ENCODE data around the gene MICAL3.

MICAL3 gene

DNA sequence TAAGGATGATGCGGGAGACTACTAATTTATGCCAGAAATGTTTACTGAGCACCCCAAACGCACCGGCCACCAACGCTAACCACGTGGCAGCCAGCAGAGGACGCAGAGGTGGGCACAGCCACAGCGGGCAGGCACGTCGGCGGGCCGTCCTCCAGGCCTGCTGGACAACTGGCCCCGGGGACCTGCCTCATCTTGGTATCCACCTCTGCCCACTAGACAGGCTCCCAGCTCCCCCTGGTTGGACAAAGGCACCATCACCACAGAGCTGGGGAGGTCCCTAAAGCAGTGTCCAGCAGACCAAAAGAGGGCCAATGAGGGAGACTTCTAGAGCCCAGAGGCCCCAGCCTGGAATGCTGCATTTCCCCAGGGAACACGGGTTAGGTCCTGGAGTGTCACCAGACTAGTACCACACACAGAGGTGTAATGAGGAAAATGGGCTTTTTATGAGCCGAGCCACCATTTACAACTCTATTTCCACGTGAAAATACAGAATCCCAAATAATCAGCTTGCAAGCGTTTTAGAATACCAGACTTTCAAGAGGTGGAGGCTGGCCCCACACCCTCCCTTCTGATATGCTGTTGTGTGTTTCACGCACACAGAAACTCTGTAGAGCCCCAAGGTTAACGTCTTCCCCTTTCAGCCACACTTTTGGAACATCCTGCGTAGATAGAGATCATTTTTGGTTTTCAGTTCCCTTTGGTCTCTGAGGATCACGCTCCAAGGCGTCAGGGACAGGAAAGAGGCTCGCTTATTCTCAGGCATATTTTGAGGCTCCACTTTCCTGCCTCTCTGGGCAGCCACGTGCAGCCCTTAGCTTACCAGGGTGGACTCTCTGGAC, 226.4 kb downstream of the MICAL3 start:
- Histone ChIP-seq H4K20me1 (ENCODE audit: insufficient read depth, low read length) (no peaks in the 10 kb centered on the region), H3K27ac (ENCODE audit: low read length) (peak overlapping the region; percentile 98), H3K27me3 (ENCODE audit: low read depth, low read length) (no peaks in the 10 kb centered on the region), H3K4me1 (ENCODE audit: low read length) (peaks cover 96% of the 10 kb centered on the region), H3K4me3 (ENCODE audit: low read length) (peak overlapping the region; percentile 45), H3K9me3 (ENCODE audit: insufficient read depth, low read length) (no peaks in the 10 kb centered on the region), H3K9ac (ENCODE audit: low read length) (peak overlapping the region; percentile 76), H3K36me3 (replicated peaks; ENCODE audit: low read depth, low read length) (peaks cover 31% of the 10 kb centered on the region), H3K79me2 (ENCODE audit: low read length) (peaks cover 25% of the 10 kb centered on the region), H3K4me2 (ENCODE audit: low read length) (peak overlapping the region; percentile 80), H2AFZ (ENCODE audit: low read depth, low read length) (no peak overlapping the region)
- TF ChIP-seq, protein P1, sequence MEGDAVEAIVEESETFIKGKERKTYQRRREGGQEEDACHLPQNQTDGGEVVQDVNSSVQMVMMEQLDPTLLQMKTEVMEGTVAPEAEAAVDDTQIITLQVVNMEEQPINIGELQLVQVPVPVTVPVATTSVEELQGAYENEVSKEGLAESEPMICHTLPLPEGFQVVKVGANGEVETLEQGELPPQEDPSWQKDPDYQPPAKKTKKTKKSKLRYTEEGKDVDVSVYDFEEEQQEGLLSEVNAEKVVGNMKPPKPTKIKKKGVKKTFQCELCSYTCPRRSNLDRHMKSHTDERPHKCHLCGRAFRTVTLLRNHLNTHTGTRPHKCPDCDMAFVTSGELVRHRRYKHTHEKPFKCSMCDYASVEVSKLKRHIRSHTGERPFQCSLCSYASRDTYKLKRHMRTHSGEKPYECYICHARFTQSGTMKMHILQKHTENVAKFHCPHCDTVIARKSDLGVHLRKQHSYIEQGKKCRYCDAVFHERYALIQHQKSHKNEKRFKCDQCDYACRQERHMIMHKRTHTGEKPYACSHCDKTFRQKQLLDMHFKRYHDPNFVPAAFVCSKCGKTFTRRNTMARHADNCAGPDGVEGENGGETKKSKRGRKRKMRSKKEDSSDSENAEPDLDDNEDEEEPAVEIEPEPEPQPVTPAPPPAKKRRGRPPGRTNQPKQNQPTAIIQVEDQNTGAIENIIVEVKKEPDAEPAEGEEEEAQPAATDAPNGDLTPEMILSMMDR (IDR thresholded peaks at IDR 0.05; ENCODE audit: low read depth, low read length) = no peak
- no peak for TF ChIP-seq EZH2phosphoT487 (IDR thresholded peaks at IDR 0.05; ENCODE audit: low read depth)

DNA sequence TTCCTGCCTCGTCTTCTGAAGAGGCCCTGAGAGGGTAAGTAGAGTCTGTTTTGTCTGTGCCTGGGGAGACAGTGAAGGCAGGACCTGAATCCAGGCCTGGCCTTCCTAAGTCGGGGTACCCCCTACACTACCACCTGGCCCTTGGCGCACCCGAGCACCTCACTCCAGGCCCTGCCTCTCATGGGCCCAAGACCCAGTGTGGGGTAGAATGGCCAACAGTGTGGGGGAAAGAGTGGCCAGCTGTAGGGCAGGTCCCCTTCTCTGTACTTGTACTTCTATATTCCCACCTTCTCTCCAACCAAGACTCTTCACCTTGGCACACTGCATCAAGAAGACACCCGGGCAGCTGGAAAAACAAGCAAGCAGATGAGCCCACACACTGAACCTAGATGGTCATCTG, 227.7 kb downstream of the MICAL3 start:
- peak overlapping the region; percentile 29 for H3K4me3 ChIP-seq (ENCODE audit: low read length)

DNA sequence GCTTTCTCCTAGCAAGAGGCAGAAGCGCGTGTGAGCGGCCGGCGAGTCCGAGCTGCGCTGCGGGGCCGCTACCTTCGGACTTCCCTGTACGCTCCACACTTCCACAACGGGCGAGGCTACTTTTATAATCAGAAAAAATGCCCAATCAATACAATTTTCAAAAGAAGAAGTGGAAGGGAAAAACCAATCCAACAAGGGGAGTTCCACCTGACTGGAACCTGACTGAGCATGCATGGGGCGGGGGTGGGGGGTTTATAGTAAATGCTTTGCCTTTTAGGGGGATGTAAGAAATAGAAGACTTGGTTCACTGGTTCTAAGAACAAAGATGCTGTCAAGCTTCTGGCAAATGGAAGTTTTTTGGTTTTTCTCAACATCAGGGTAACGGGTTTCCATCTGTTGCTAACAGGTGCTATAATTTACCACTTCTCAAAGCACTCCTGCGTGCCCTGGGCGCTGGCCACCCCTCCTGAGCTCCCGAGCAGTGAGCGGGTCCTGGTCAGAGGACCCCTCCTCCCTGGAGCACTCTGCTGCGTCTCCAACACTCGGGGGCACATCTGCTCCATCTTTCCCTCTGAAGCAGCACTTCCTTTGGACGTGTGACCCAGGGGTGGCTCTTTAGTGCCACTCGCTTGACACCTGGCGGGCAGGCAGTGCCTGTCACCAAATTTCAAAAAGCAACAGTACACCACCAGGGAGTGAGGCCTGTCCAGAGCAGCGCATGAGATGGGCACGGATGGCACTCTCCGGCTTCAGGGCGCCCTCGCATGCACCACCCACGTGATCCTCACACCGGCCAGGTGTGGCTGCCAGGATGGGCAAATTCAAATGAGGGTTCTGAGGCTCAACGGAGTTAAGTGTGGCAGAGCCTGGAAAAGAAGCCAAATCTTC, 228.5 kb downstream of the MICAL3 start:
- Histone ChIP-seq H3K79me2 (ENCODE audit: low read length) (peaks cover 25% of the 10 kb centered on the region), H3K27me3 (ENCODE audit: low read depth, low read length) (no peaks in the 10 kb centered on the region), H3K4me2 (ENCODE audit: low read length) (peak overlapping the region; percentile 80), H3K9me3 (ENCODE audit: insufficient read depth, low read length) (no peaks in the 10 kb centered on the region), H3K4me3 (ENCODE audit: low read length) (peak overlapping the region; percentile 29), H4K20me1 (ENCODE audit: insufficient read depth, low read length) (no peaks in the 10 kb centered on the region), H3K27ac (ENCODE audit: low read length) (peak overlapping the region; percentile 98), H3K9ac (ENCODE audit: low read length) (peak overlapping the region; percentile 76), H3K4me1 (ENCODE audit: low read length) (peaks cover 85% of the 10 kb centered on the region), H2AFZ (ENCODE audit: low read depth, low read length) (no peak overlapping the region), H3K36me3 (replicated peaks; ENCODE audit: low read depth, low read length) (peaks cover 37% of the 10 kb centered on the region)
- TF ChIP-seq EZH2phosphoT487 (IDR thresholded peaks at IDR 0.05; ENCODE audit: low read depth) = no peak
- TF ChIP-seq, protein P1 (IDR thresholded peaks at IDR 0.05; ENCODE audit: low read depth, low read length) = peak; percentile 49

More for the DNA sequence above, 227.7 kb downstream of the MICAL3 start:
- no peaks in the 10 kb centered on the region for H4K20me1 ChIP-seq (ENCODE audit: insufficient read depth, low read length)
- H3K36me3 ChIP-seq (replicated peaks; ENCODE audit: low read depth, low read length) = peaks cover 33% of the 10 kb centered on the region
- no peak overlapping the region for H2AFZ ChIP-seq (ENCODE audit: low read depth, low read length)
- no peaks in the 10 kb centered on the region for H3K27me3 ChIP-seq (ENCODE audit: low read depth, low read length)
- TF ChIP-seq, protein P1 (IDR thresholded peaks at IDR 0.05; ENCODE audit: low read depth, low read length) = no peak
- no peak for TF ChIP-seq EZH2phosphoT487 (IDR thresholded peaks at IDR 0.05; ENCODE audit: low read depth)
- H3K9me3 ChIP-seq (ENCODE audit: insufficient read depth, low read length) = no peaks in the 10 kb centered on the region
- H3K4me2 ChIP-seq (ENCODE audit: low read length) = peak overlapping the region; percentile 80
- H3K4me1 ChIP-seq (ENCODE audit: low read length) = peaks cover 90% of the 10 kb centered on the region
- H3K9ac ChIP-seq (ENCODE audit: low read length) = peak overlapping the region; percentile 76
- H3K27ac ChIP-seq (ENCODE audit: low read length) = peak overlapping the region; percentile 98
- H3K79me2 ChIP-seq (ENCODE audit: low read length) = peaks cover 25% of the 10 kb centered on the region

Measured in OCI-LY3 (cell line).